ENCODE results near the gene KLK10. TPM values are rescaled to one million over a fixed set of nuclear protein-coding genes. Genes with fewer than 3 reads are reported as not detected.

KLK10 gene
- total and polyA plus RNA-seq, 10 of the 15 experiments (the other 5 are each of a cell fraction or from before 2014, with no cell fraction given), result not detected

- TF ChIP-seq CHD4 (IDR thresholded peaks at IDR 0.05) (no peak), MTA2 (IDR thresholded peaks at IDR 0.05; ENCODE audit: low read depth) (no peak)
Measured at GRCh38 chr19:51066393-51067186, 47.1 kb upstream of the KLK10 start (continued).

GRCh38 chr19:51065221-51065960 lies 45.9 kb upstream of the KLK10 start:
- Histone ChIP-seq H3K27me3 (replicated peaks in 1 of 2; ENCODE audit: control insufficient read depth in 2 of 2, insufficient read depth in 2 of 2, low read length in 1 of 2) (no peaks in the 10 kb centered on the region; a peak in 1 of 4 replicates), H3K4me2 (ENCODE audit: control insufficient read depth, insufficient read depth) (no peak overlapping the region), H3K9ac (ENCODE audit: control insufficient read depth, insufficient read depth, low read length) (no peak overlapping the region), H4K20me1 (ENCODE audit: control insufficient read depth, insufficient read depth) (no peaks in the 10 kb centered on the region), H3K4me1 (ENCODE audit: control insufficient read depth, insufficient read depth, low read length) (no peaks in the 10 kb centered on the region), H3K9me3 (replicated peaks; ENCODE audit: control insufficient read depth, insufficient read depth, low read length) (no peaks in the 10 kb centered on the region), H3K27ac (ENCODE audit: control insufficient read depth, insufficient read depth) (no peak overlapping the region), H3K4me3 (no peak overlapping the region), H3K36me3 (ENCODE audit: control insufficient read depth in 2 of 2, insufficient read depth in 2 of 2, low read length in 1 of 2) (no peaks in the 10 kb centered on the region), H3K79me2 (ENCODE audit: control insufficient read depth, insufficient read depth, low read length) (no peaks in the 10 kb centered on the region), H2AFZ (ENCODE audit: control insufficient read depth, low read depth, low read length) (no peak overlapping the region)
- WGBS (ENCODE audit: insufficient coverage, insufficient replicate concordance, low lambda C conversion rate, missing lambda C conversion rate), result 11% methylated on average over 16 of the region's 25 CpGs
- FAIRE-seq (no peak), DNase-seq (ENCODE audit: low read depth, low spot score) (no peak), ATAC-seq (no peak)
- ChIA-PET CTCF (no interaction called here), RAD21 (ENCODE audit: unreplicated experiment) (no interaction called here), SMC1A (ENCODE audit: uncharacterized antibody, unreplicated experiment) (interaction anchor here (0.5 kb wide), 1 partner anchor 19 kb away, joined by 3 read pairs; no protein-coding TSS in a partner anchor), POLR2A (no interaction called here)
- in situ Hi-C loops (cut with MboI), result no loop called here
- TF ChIP-seq SIN3A (IDR thresholded peaks at IDR 0.05; ENCODE audit: low read depth, low read length) (no peak), MXI1 (IDR thresholded peaks at IDR 0.05; ENCODE audit: low read depth, low read length) (no peak), EED (IDR thresholded peaks at IDR 0.05; ENCODE audit: low read depth) (no peak), CREB1 (IDR thresholded peaks at IDR 0.05; ENCODE audit: low read depth) (no peak), ZNF592 (IDR thresholded peaks at IDR 0.05) (no peak), ZBED1 (IDR thresholded peaks at IDR 0.05; ENCODE audit: borderline replicate concordance) (no peak)
- BruUV-seq (replicated peaks), result no TSS peak
- intact Hi-C loops (cut with micrococcal nuclease; ENCODE audit: unreplicated experiment), result no loop called here

Data from GM12878 (cell line).